ENCODE results near the gene DNER.
A peak's percentile ranks its signal among the peaks of the same experiment; 100 is the strongest.
"Not testable (repeated sequence)": the region's sequence is repeated elsewhere in the genome, so short reads cannot be mapped to it uniquely, and the experiment has no call there.

DNER gene

GRCh38 chr2:229387866-229388265, 326.5 kb downstream of the DNER start:
- no peak for DNase-seq (ENCODE audit: low spot score)

DNA sequence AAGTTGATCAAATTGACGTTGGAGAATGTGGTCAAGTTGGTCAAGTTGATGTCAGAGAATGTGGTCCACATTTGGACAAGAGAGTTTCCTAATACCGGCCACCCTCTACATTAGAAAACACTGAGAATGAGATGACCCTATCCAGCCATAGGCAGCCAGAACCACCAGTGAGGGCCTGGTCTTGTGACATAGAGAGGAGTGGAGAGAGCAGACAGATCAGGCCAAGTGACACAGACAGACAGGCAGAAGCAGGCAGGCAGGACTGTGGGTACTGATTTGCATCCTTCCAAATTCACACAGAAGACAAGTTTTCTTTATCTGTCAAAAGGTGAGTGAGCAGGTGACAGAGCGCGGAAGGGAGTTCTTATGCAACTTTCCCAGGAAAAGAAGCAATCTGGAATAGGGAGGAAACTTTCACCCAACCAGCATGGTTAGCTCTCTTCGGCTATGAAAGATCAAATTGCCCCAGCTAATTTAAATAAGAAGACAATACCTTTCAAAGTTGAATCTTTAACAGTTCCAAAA, 334.2 kb downstream of the DNER start:
- DNase-seq (ENCODE audit: low spot score): no peak

GRCh38 chr2:229378386-229378785, 336.0 kb downstream of the DNER start:
- DNase-seq (ENCODE audit: low spot score): no peak

DNA sequence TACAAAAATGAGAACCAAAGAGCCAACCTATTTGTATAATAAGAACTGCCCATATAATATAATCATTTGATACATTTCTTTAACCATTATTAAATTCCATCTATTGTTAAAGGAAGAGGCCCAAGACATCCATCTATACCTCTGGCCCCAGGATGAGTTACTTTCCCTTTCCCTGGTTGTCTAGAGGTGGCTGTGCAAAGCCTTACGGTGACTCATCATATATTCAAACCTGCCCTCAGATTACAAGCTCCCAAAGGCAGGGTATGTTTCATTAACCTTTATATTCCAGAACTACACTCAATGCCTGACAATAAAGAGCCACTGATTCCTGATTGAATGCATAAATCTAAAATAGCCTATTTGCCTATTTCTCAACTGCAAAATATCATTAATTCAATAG, 337.5 kb downstream of the DNER start:
- DNase-seq (ENCODE audit: low spot score): no peak

- no peak for DNase-seq (ENCODE audit: low spot score)
Measured at GRCh38 chr2:229375251-229375650, 339.1 kb downstream of the DNER start.

DNA sequence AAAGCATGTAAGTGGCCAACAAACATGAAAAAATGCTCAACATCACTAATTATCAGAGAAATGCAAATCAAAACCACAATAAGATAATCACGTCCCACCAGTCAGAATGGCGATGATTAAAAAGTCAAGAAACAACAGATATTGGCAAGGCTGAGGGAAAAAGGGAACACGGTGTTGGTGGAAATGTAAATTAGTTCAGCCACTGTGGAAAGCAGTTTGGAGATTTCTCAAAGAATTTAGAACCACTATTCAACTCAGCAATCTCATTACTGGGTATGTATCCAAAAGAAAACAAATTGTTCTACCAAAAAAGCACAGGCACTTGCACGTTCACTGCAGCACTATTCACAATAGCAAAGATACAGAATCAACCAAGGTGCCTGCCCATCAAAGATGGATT, 341.0 kb downstream of the DNER start:
- not testable (repeated sequence) for DNase-seq (ENCODE audit: low spot score)

DNA sequence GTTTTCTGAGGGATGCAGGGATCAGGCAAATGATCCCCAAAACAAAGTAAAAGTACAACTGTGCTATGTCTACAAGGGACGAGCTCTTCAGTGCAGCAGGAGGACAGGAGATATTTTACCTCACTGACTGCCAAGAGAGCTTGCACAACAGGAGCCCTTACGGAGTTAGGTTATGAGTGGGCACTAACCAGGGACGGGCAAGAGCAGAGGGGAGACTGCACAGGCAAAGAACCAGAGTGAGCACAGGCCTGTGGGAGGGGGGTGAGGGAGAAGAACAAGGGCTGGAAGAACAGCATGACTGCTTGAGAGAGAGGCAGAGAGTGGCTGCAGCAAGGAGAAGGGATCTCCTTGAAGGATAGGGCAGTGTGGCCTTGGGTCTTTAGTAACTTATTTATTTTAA, 342.1 kb downstream of the DNER start:
- DNase-seq (ENCODE audit: low spot score): no peak

- DNase-seq (ENCODE audit: low spot score): no peak
Measured at GRCh38 chr2:229371086-229371485, 343.3 kb downstream of the DNER start.

GRCh38 chr2:229370509-229370908, 343.8 kb downstream of the DNER start:
- no peak for DNase-seq (ENCODE audit: low spot score)

DNA sequence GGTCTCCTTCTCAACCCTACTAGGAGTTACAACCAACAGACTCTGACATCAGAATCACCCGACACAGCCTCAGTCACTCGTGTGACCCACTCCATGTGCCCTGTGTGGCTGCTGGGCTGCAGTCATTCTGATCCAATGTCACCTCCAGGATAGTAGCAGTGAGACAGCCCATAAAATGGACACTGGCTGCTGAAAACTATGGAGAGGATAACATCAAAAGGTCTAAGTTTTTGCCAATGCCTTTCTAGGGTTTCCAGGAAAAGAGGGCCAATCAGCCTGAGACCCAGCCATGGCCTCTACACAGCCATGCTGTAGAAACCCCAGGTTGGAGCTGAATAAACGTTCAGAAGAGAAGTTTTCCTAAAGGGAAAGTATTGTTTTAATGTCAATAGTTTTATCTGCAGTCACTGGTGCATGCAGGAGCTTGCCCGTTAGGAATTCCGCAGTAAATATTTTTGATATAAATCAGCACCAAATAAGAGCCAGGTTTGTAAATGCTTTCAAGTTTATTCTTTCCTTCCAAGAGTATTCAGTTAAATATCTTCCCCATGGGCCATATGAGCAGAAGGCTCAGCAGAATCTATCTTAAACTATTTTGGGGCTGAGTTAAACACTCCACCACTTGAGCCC, 351.1 kb downstream of the DNER start:
- DNase-seq (ENCODE audit: low spot score): no peak

GRCh38 chr2:229350883-229351282, 363.5 kb downstream of the DNER start:
- DNase-seq (ENCODE audit: low spot score): no peak

DNA sequence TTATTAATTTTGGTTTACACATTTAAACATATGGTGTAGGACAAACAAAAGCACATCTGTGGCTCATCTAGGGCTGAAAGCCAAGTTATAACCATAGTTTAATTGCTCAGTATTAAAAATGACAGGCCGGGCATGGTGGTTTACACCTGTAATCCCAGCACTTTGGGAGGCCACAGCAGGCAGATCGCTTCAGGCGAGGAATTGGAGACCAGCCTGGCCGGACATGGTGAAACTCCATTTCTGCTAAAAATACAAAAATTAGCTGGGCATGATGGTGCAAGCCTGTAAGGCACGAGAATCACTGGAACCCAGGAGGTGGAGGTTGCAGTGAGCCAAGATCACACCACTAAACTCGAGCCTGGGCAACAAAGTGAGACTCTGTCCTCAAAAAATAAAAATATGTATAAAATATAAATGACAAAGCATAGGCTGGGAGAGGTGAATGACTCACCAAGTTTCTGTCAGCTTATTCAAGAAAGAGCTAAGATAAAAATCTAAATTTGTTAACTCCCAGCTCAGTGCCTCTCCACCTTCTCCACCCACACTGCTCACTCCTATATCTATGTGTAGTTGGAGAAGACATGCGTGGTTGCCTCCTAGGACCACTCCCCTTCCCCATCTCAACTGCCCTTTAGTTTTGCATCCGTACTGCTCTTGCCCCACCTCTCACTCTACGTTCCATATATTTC, 364.1 kb downstream of the DNER start:
- DNase-seq (ENCODE audit: low spot score): no peak

DNA sequence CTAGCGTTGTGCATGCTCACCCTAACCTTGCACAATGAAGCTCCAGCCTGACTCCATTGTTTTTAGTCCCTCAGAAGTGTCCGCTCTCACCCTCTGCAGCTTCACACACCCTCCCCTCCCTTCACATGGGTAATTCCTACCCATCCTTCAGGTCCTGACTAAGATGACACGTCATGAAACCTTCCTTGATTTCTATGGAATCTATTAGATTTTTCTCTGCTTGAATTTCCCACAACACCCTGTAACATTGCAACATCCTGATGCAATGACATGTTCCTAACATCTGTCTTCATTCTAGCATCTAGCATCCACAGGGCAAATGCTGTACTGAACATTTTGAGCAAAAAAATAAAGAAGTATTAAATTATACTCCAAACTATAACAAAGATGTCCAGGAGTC, 366.2 kb downstream of the DNER start:
- DNase-seq (ENCODE audit: low spot score): no peak

GRCh38 chr2:229346816-229347540, 367.4 kb downstream of the DNER start:
- DNase-seq (ENCODE audit: low spot score): no peak

- DNase-seq (ENCODE audit: low spot score): no peak
Measured at GRCh38 chr2:229344955-229345354, 369.4 kb downstream of the DNER start.

GRCh38 chr2:229344151-229344551, 370.2 kb downstream of the DNER start:
- no peak for DNase-seq (ENCODE audit: low spot score)

GRCh38 chr2:229343661-229344060, 370.7 kb downstream of the DNER start:
- no peak for DNase-seq (ENCODE audit: low spot score)

DNA sequence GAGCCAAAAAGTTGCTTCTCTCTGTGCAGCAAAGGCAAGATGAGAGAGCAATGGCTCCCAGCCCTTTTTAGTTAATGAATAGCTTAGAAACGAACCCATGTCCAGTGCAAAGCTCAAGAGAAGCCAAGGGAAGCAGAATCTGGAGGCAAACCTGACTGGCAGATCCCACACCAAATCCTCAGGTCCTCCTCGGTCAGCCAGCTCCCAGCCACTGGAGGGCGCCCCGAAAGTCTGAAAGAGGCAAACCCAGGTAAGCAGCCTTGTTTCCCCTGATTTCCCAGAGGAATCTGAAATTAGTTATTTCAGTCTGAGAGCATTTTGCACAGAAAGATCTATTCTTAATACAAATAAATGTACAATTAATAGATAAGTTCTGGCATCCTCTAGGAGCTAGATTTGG, 372.0 kb downstream of the DNER start:
- peak; percentile 21 for DNase-seq (ENCODE audit: low spot score)

DNA sequence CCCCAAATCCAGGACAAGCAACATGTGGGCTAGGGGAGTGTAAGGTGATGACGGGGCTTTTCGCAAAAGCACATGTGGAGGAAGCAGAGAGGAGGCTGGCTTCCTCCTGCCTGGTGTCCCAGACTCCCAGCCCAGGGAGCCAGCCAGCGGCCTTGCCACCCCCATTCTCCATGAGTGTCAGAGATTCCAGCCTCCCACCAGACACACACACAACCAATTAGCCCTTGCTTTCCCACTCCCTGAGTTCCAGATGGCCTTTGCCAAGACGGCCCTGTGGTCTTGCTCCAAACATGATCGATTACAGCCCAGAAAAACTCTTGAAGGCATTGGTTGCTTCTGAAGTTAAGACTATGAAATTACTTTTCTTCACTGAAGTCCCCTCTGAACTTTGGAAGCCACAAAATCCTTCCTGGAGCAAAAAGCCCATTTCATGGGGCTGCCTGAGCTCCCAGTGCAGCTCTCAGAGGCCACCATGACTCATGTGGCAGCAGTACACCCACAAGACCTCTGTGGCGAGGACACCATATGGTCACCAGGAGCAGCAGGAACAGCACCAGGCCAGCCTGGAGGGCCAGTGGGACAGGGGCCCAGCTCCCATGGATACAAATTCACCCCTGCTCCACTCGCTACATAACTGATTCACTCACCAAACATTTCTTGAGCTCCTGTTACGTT, 374.1 kb downstream of the DNER start:
- no peak for DNase-seq (ENCODE audit: low spot score)

GRCh38 chr2:229339618-229340017, 374.7 kb downstream of the DNER start:
- DNase-seq (ENCODE audit: low spot score): no peak

GRCh38 chr2:229339171-229339570, 375.2 kb downstream of the DNER start:
- DNase-seq (ENCODE audit: low spot score): not testable (repeated sequence)

- DNase-seq (ENCODE audit: low spot score): no peak
Measured at GRCh38 chr2:229335877-229336346, 378.4 kb downstream of the DNER start.
